Astrocyte (in vitro differentiated cells and primary cell): ENCODE measurements around the gene DPEP3. TPM values are rescaled to one million over a fixed set of nuclear protein-coding genes. Genes with fewer than 3 reads are reported as not detected.
A peak's percentile ranks its signal among the peaks of the same experiment; 100 is the strongest.

Source experiments
- DNase-seq: peaks from one replicate; pipeline ENCODE4 v3.0.0-alpha.2; 2010; ENCODE audit warnings: low read depth
- FAIRE-seq: peaks from 2 replicates; lab custom pipeline; 2011; peaks lifted over from hg19 to GRCh38; lab: Jason Lieb, UNC
- H2AFZ ChIP-seq: 2 replicates; pipeline ENCODE4 v1.6.0; 2012; ENCODE audit warnings: low read depth, low read length, inconsistent platforms
- H3K27ac ChIP-seq: 2 replicates; pipeline ENCODE4 v1.5.1; 2011; ENCODE audit warnings: low read depth, low read length, inconsistent platforms
- H3K27me3 ChIP-seq: 2 replicates; pipeline ENCODE4 v1.6.0; 2011; ENCODE audit warnings: low read length, inconsistent platforms; ENCODE audit not compliant: insufficient read depth
- H3K36me3 ChIP-seq: 2 replicates; pipeline ENCODE4 v1.5.1; 2011; ENCODE audit warnings: low read length, inconsistent platforms; ENCODE audit not compliant: insufficient read depth
- H3K4me1 ChIP-seq: 2 replicates; pipeline ENCODE4 v1.5.1; 2011; ENCODE audit warnings: low read length, inconsistent platforms; ENCODE audit not compliant: insufficient read depth
- H3K4me2 ChIP-seq: 2 replicates; pipeline ENCODE4 v1.6.0; 2012; ENCODE audit warnings: low read length, inconsistent platforms
- H3K4me3 ChIP-seq: 2 replicates; pipeline ENCODE4 v1.5.1; 2011; ENCODE audit warnings: low read depth, mild to moderate bottlenecking, low read length, inconsistent platforms; ENCODE audit not compliant: insufficient read depth
- H3K79me2 ChIP-seq: 2 replicates; pipeline ENCODE4 v1.6.0; 2012; ENCODE audit warnings: mild to moderate bottlenecking, low read length, inconsistent platforms; ENCODE audit not compliant: insufficient read depth
- H3K9ac ChIP-seq: 2 replicates; pipeline ENCODE4 v1.6.0; 2012; ENCODE audit warnings: mild to moderate bottlenecking, low read length, inconsistent platforms
- H3K9me3 ChIP-seq: 2 replicates; pipeline ENCODE4 v1.5.1; 2012; ENCODE audit warnings: low read depth, mild to moderate bottlenecking, low read length, inconsistent platforms; ENCODE audit not compliant: insufficient read depth
- H4K20me1 ChIP-seq: 2 replicates; pipeline ENCODE4 v1.6.0; 2012; ENCODE audit warnings: low read length, inconsistent platforms; ENCODE audit not compliant: insufficient read depth
- H3K27ac Mint-ChIP-seq: one replicate; pipeline ENCODE4 v1.8.0; 2021; ENCODE audit warnings: mild to moderate bottlenecking, mixed read lengths; ENCODE audit not compliant: unreplicated experiment
- H3K27me3 Mint-ChIP-seq: one replicate; pipeline ENCODE4 v1.8.0; 2021; ENCODE audit warnings: low read depth, mixed read lengths; ENCODE audit not compliant: unreplicated experiment
- H3K36me3 Mint-ChIP-seq: one replicate; pipeline ENCODE4 v1.8.0; 2021; ENCODE audit warnings: low read depth, mixed read lengths; ENCODE audit not compliant: unreplicated experiment
- H3K4me1 Mint-ChIP-seq: one replicate; pipeline ENCODE4 v1.8.0; 2021; ENCODE audit warnings: low read depth, mixed read lengths; ENCODE audit not compliant: unreplicated experiment
- H3K4me3 Mint-ChIP-seq: one replicate; pipeline ENCODE4 v1.8.0; 2021; ENCODE audit warnings: mild to moderate bottlenecking, moderate library complexity, mixed read lengths; ENCODE audit not compliant: unreplicated experiment
- H3K9me3 Mint-ChIP-seq: one replicate; pipeline ENCODE4 v1.8.0; 2021; ENCODE audit warnings: mild to moderate bottlenecking, mixed read lengths; ENCODE audit not compliant: unreplicated experiment
- CTCF ChIP-seq: IDR thresholded peaks from 2 replicates; pipeline ENCODE4 v1.5.1; 2011; ENCODE audit warnings: low read depth, mild to moderate bottlenecking, inconsistent platforms, low read length, moderate library complexity; ENCODE audit not compliant: insufficient read depth
- EZH2 ChIP-seq: IDR thresholded peaks from 2 replicates; pipeline ENCODE4 v1.6.1; 2012; ENCODE audit warnings: mild to moderate bottlenecking, low read length, inconsistent platforms; ENCODE audit not compliant: insufficient read depth
- total RNA-seq: library from RNA; stranded (reverse); gene quantifications from 2 replicates; pipeline ENCODE4 v1.2.1, GENCODE V29; 2021

DPEP3 gene
- total RNA-seq, 1 donor from 2014 or later = not detected

- no peak for TF ChIP-seq EZH2
- TF ChIP-seq CTCF = no peak
- H3K9ac ChIP-seq = no peak overlapping the region
- Mint-ChIP-seq H3K36me3 (peaks cover 19% of the 10 kb centered on the region), H3K27me3 (no peaks in the 10 kb centered on the region), H3K4me3 (peak overlapping the region; percentile 8), H3K4me1 (peaks cover 15% of the 10 kb centered on the region), H3K27ac (peak overlapping the region; percentile 53), H3K9me3 (no peaks in the 10 kb centered on the region)
- H3K27me3 ChIP-seq = no peaks in the 10 kb centered on the region
- H4K20me1 ChIP-seq = peaks cover 24% of the 10 kb centered on the region
- H3K4me2 ChIP-seq = no peak overlapping the region
- peaks cover 3% of the 10 kb centered on the region for H3K36me3 ChIP-seq
- no peak overlapping the region for H3K4me3 ChIP-seq
- no peak overlapping the region for H3K27ac ChIP-seq
- peaks cover 6% of the 10 kb centered on the region for H3K79me2 ChIP-seq
- FAIRE-seq (no peak), DNase-seq (no peak)
- peaks cover 21% of the 10 kb centered on the region for H3K4me1 ChIP-seq
- no peak overlapping the region for H2AFZ ChIP-seq
- no peaks in the 10 kb centered on the region for H3K9me3 ChIP-seq
Observed at GRCh38 chr16:67932462-67932840, 47.8 kb downstream of the DPEP3 start.

GRCh38 chr16:67931712-67932461 lies 48.4 kb downstream of the DPEP3 start, which contains the start of gene CTRL:
Gene CTRL, minus strand, starts transcription at chr16:67931862. Its CDS starts 10 bp downstream, at chr16:67931852.
- H3K4me1 Mint-ChIP-seq = peaks cover 10% of the 10 kb centered on the region
- Histone ChIP-seq H3K27ac (no peak within 1 kb of the TSS), H3K27me3 (no peaks in the 10 kb centered on the region), H3K9me3 (no peaks in the 10 kb centered on the region), H2AFZ (no peak within 1 kb of the TSS), H3K4me2 (no peak within 1 kb of the TSS), H4K20me1 (peaks cover 30% of the 10 kb centered on the region), H3K36me3 (peaks cover 3% of the 10 kb centered on the region), H3K9ac (no peak within 1 kb of the TSS), H3K4me3 (no peak within 1 kb of the TSS), H3K4me1 (peaks cover 16% of the 10 kb centered on the region), H3K79me2 (no peaks in the 10 kb centered on the region)
- FAIRE-seq (no peak), DNase-seq (no peak)
- no peaks in the 10 kb centered on the region for H3K9me3 Mint-ChIP-seq
- no peaks in the 10 kb centered on the region for H3K27me3 Mint-ChIP-seq
- H3K36me3 Mint-ChIP-seq = peaks cover 19% of the 10 kb centered on the region
- TF ChIP-seq CTCF (peak; percentile 14), EZH2 (no peak)
- peak within 1 kb of the TSS; percentile 53 for H3K27ac Mint-ChIP-seq
- H3K4me3 Mint-ChIP-seq = peak within 1 kb of the TSS; percentile 8

GRCh38 chr16:67930678-67931211 lies 49.6 kb downstream of the DPEP3 start:
- no peak overlapping the region for H2AFZ ChIP-seq
- H3K27me3 ChIP-seq = no peaks in the 10 kb centered on the region
- peaks cover 3% of the 10 kb centered on the region for H3K36me3 ChIP-seq
- Mint-ChIP-seq H3K4me1 (peaks cover 9% of the 10 kb centered on the region), H3K9me3 (no peaks in the 10 kb centered on the region), H3K27me3 (no peaks in the 10 kb centered on the region), H3K36me3 (peaks cover 22% of the 10 kb centered on the region), H3K4me3 (no peak overlapping the region), H3K27ac (no peak overlapping the region)
- H3K27ac ChIP-seq = no peak overlapping the region
- DNase-seq = no peak
- H3K9me3 ChIP-seq = no peaks in the 10 kb centered on the region
- no peaks in the 10 kb centered on the region for H3K79me2 ChIP-seq
- H4K20me1 ChIP-seq = peaks cover 41% of the 10 kb centered on the region
- H3K9ac ChIP-seq = no peak overlapping the region
- no peak for FAIRE-seq
- TF ChIP-seq CTCF = no peak
- peaks cover 14% of the 10 kb centered on the region for H3K4me1 ChIP-seq
- no peak overlapping the region for H3K4me2 ChIP-seq
- H3K4me3 ChIP-seq = no peak overlapping the region
